ENCODE measurements around the gene SSBP3. TPM values are rescaled to one million over a fixed set of nuclear protein-coding genes. Genes with fewer than 3 reads are reported as not detected.

SSBP3 gene
- total RNA-seq, 1 donor from 2014 or later, result 70.7 TPM

DNA sequence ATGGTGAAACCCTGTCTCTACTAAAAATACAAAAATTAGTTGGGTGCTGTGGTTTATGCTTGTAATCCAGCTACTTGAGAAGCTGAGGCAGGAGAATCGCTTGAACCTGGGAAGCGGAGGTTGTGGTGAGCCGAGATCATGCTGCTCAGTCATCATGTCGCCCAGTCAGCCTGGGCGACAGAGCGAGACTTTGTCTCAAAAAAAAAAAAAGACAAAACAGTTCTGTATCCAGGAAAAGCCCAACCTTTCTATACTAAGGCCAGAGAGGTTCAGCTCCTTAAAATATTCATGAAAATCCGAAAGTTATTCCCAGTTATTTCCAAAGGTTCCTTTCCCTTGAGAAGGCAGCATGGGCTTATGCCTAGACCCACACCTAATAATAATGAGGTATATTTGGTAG is 202.0 kb downstream of the SSBP3 start:
- TF ChIP-seq, protein P1, sequence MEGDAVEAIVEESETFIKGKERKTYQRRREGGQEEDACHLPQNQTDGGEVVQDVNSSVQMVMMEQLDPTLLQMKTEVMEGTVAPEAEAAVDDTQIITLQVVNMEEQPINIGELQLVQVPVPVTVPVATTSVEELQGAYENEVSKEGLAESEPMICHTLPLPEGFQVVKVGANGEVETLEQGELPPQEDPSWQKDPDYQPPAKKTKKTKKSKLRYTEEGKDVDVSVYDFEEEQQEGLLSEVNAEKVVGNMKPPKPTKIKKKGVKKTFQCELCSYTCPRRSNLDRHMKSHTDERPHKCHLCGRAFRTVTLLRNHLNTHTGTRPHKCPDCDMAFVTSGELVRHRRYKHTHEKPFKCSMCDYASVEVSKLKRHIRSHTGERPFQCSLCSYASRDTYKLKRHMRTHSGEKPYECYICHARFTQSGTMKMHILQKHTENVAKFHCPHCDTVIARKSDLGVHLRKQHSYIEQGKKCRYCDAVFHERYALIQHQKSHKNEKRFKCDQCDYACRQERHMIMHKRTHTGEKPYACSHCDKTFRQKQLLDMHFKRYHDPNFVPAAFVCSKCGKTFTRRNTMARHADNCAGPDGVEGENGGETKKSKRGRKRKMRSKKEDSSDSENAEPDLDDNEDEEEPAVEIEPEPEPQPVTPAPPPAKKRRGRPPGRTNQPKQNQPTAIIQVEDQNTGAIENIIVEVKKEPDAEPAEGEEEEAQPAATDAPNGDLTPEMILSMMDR (IDR thresholded peaks at IDR 0.05), result no peak
- TF ChIP-seq POLR2A (IDR thresholded peaks at IDR 0.05) (no peak), POLR2AphosphoS5 (IDR thresholded peaks at IDR 0.05; ENCODE audit: insufficient read depth in 1 of 2, low read depth in 1 of 2) (no peak)
- H3K27me3 ChIP-seq, result no peaks in the 10 kb centered on the region
- peaks cover 32% of the 10 kb centered on the region for H3K4me1 ChIP-seq
- no peaks in the 10 kb centered on the region for H3K9me3 ChIP-seq
- H3K27ac ChIP-seq, result no peak overlapping the region
- DNase-seq (ENCODE audit: extremely low spot score in 2 of 2), result no peak
- H3K4me3 ChIP-seq, result no peak overlapping the region
- H3K36me3 ChIP-seq, result peaks cover 0 to 41% of the 10 kb centered on the region in 2 donors
- intact Hi-C loops (cut with DNase I), result no loop called here

DNA sequence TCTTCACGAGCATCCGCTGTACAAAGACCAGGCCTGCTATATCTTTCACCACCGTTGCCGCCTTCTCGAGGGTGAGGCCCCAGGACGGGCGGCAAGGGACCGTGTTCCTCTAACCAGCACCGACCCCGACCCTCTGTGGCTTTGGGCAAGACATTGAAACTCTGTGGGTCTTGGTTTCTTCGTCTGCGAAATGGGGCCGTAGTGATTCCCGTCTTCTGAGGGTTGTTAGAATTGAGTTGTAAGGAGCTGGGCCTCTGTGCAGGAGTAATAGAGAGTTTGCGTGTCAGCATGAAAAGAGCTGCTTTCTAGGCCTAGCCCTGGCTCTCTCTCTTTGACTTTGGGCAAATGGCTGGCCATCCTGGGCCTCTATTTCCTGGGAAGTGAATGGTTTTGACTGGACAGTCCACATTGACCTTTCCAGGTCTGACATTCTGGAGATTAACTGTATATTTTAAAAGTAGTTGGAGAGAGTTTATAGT is 205.6 kb downstream of the SSBP3 start:
- H3K4me3 ChIP-seq, result peak overlapping the region; percentile 91 to 96
- intact Hi-C loops (cut with DNase I), result no loop called here
- H3K27ac ChIP-seq, result peak overlapping the region; percentile 82
- H3K9me3 ChIP-seq, result no peaks in the 10 kb centered on the region
- peaks cover 0 to 14% of the 10 kb centered on the region in 2 donors for H3K36me3 ChIP-seq
- TF ChIP-seq POLR2AphosphoS5 (IDR thresholded peaks at IDR 0.05; ENCODE audit: insufficient read depth in 1 of 2, low read depth in 1 of 2) (no peak), POLR2A (IDR thresholded peaks at IDR 0.05) (no peak)
- TF ChIP-seq, protein P1 (IDR thresholded peaks at IDR 0.05), result no peak
- no peaks in the 10 kb centered on the region for H3K27me3 ChIP-seq
- DNase-seq (ENCODE audit: extremely low spot score in 2 of 2), result no peak
- peaks cover 38% of the 10 kb centered on the region for H3K4me1 ChIP-seq

DNA sequence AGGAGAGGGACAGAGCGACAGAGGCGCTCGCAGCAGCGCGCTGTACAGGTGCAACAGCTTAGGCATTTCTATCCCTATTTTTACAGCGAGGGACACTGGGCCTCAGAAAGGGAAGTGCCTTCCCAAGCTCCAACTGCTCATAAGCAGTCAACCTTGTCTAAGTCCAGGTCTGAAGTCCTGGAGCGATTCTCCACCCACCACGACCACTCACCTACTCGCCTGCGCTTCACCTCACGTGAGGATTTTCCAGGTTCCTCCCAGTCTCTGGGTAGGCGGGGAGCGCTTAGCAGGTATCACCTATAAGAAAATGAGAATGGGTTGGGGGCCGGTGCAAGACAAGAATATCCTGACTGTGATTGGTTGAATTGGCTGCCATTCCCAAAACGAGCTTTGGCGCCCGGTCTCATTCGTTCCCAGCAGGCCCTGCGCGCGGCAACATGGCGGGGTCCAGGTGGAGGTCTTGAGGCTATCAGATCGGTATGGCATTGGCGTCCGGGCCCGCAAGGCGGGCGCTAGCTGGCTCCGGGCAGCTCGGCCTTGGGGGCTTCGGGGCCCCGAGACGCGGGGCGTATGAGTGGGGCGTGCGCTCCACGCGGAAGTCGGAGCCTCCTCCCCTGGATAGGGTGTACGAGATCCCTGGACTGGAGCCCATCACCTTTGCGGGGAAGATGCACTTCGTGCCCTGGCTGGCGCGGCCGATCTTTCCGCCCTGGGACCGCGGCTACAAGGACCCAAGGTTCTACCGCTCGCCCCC is 206.3 kb downstream of the SSBP3 start, which contains the start of the genes CYB5RL and MRPL37:
TSS of gene CYB5RL (minus strand) at position 266 of the 754 bp plus-strand sequence. CDS start 4,414 bp downstream, outside the sequence.
TSS of gene MRPL37 (plus strand) at position 403 of the 754 bp plus-strand sequence. CDS start at position 480, 77 bp downstream.
- Histone ChIP-seq H3K9me3 (no peaks in the 10 kb centered on the region), H3K36me3 (peaks cover 0 to 14% of the 10 kb centered on the region in 2 donors), H3K4me1 (peaks cover 38% of the 10 kb centered on the region), H3K4me3 (peak within 1 kb of the TSS; percentile 91 to 96), H3K27me3 (no peaks in the 10 kb centered on the region), H3K27ac (peak within 1 kb of the TSS; percentile 82)
- TF ChIP-seq POLR2AphosphoS5 (IDR thresholded peaks at IDR 0.05; ENCODE audit: insufficient read depth in 1 of 2, low read depth in 1 of 2) (peak; percentile 81 to 96), POLR2A (IDR thresholded peaks at IDR 0.05) (peak in 1 of 2 donors; percentile 34)
- TF ChIP-seq, protein P1 (IDR thresholded peaks at IDR 0.05), result no peak
- intact Hi-C loops (cut with DNase I), result no loop called here
- DNase-seq (ENCODE audit: extremely low spot score in 2 of 2), result peak in 1 of 2 donors; percentile 96

DNA sequence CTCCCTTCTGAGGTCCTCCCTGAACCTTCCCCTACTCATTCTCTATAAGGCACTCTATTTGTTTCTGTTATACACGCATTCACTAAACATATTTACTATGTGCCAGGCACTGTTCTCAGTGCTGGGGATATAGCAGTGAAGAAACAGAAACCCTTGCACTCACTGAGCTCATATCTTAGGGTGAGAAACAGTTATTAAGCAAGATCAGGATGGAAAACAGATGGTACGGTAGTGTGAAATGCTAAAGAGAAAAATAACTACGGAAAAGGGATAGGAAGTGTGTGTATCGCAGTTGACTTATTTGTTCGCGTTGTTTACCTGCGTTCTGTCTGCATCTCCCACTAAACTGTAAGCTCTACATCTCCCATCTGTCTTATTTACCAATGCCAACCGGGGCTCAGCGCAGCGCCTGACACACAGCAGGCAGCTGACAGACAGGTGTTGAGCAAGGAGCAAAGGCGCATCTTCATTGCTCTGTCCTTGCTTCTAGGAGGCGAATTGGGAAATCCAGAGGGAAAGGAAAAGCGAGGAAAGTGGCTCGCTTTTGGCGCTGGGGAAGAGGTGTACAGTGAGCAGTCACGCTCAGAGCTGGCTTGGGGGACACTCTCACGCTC is 206.9 kb downstream of the SSBP3 start:
- Histone ChIP-seq H3K27me3 (no peaks in the 10 kb centered on the region), H3K4me3 (peak overlapping the region; percentile 91 to 96), H3K36me3 (peaks cover 0 to 11% of the 10 kb centered on the region in 2 donors), H3K27ac (peak overlapping the region; percentile 82), H3K4me1 (peaks cover 38% of the 10 kb centered on the region), H3K9me3 (no peaks in the 10 kb centered on the region)
- intact Hi-C loops (cut with DNase I), result no loop called here
- TF ChIP-seq, protein P1 (IDR thresholded peaks at IDR 0.05), result no peak
- TF ChIP-seq POLR2A (IDR thresholded peaks at IDR 0.05) (no peak), POLR2AphosphoS5 (IDR thresholded peaks at IDR 0.05; ENCODE audit: insufficient read depth in 1 of 2, low read depth in 1 of 2) (no peak)
- DNase-seq (ENCODE audit: extremely low spot score in 2 of 2), result no peak
